K562 (cell line): Measurements from ENCODE around the gene PHPT1. TPM values are rescaled to one million over a fixed set of nuclear protein-coding genes. Genes with fewer than 3 reads are reported as not detected.
A peak's percentile ranks its signal among the peaks of the same experiment; 100 is the strongest.

Source experiments
- ATAC-seq: fragments of 200-7000 bp; cut with Tn5 transposase; 3 replicates; pipeline ENCODE4 v1.9.1; 2020; ENCODE audit warnings: moderate library complexity
- BruUV-seq: library from RNA; stranded (reverse); fragments of 400-500 nt; replicated peaks from 2 replicates; lab custom pipeline; 2021; lab: Mats Ljungman, UMichigan
- CTCF ChIA-PET: fragments of 300-600 bp; formaldehyde crosslinking; extraction: SDS; loops from one replicate; lab custom pipeline; 2021; ENCODE audit warnings: low intra/inter-chr PET ratio; lab: Yijun Ruan, JAX
- POLR2A ChIA-PET: fragments of 300-600, 350-650 bp; sonication (Branson Sonifier 250); formaldehyde crosslinking; extraction: SDS; loops from one replicate; lab custom pipeline; 2021; ENCODE audit warnings: antibody characterized with exemption, inconsistent platforms; lab: Yijun Ruan, JAX
- DNase-seq, 4 experiments: peaks; one replicate each; pipeline versions ENCODE4 v3.0.0 to v3.0.0-alpha.2; 2011 to 2018; ENCODE audit warnings: low spot score in 3 of 4, mixed read lengths in 3 of 4; ENCODE audit errors: extremely low read depth in 1 of 4
- FAIRE-seq: peaks from 2 replicates; lab custom pipeline; 2011; peaks lifted over from hg19 to GRCh38; lab: Jason Lieb, UNC
- H2AFZ ChIP-seq: 2 replicates; pipeline ENCODE4 v1.6.0; 2011; ENCODE audit warnings: low read depth, low read length, control low read depth, inconsistent platforms
- H3K27ac ChIP-seq: fragments of 200-600 bp; 3 replicates; pipeline ENCODE4 v1.8.0; 2011; ENCODE audit warnings: low read depth, mild to moderate bottlenecking, control low read depth, inconsistent platforms, low read length, moderate library complexity, mixed read lengths; ENCODE audit errors: extremely low read depth
- H3K27me3 ChIP-seq, 2 experiments: fragments of 300-600 bp in 1 of 2; 2 replicates in 1 of 2; 3 replicates in 1 of 2; pipeline versions ENCODE4 v1.6.0 to v1.8.0; 2011; ENCODE audit warnings: inconsistent platforms in 2 of 2, low read length in 2 of 2, mild to moderate bottlenecking in 1 of 2, mixed read lengths in 1 of 2, moderate library complexity in 1 of 2; ENCODE audit not compliant: control insufficient read depth in 2 of 2, insufficient read depth in 2 of 2
- H3K36me3 ChIP-seq: fragments of 300-600 bp; 3 replicates; pipeline ENCODE4 v1.8.0; 2011; ENCODE audit warnings: mild to moderate bottlenecking, low read length, inconsistent platforms; ENCODE audit not compliant: control insufficient read depth, insufficient read depth
- H3K4me1 ChIP-seq, 2 experiments: fragments of 200-600 bp in 1 of 2; replicated peaks in 1 of 2; 2 replicates in 1 of 2; 3 replicates in 1 of 2; pipeline versions ENCODE4 v1.5.1 to v1.8.0; 2011; ENCODE audit warnings: inconsistent platforms in 2 of 2, low read length in 2 of 2, mild to moderate bottlenecking in 1 of 2, mixed read lengths in 1 of 2, moderate library complexity in 1 of 2; ENCODE audit not compliant: control insufficient read depth in 2 of 2, insufficient read depth in 2 of 2
- H3K4me2 ChIP-seq: 2 replicates; pipeline ENCODE4 v1.6.1; 2011; ENCODE audit warnings: low read length, control low read depth, inconsistent platforms, mixed read lengths; ENCODE audit not compliant: insufficient read depth
- H3K4me3 ChIP-seq: fragments of 200-600 bp; sonication (generic), shearing (Covaris generic); 2 replicates; pipeline ENCODE4 v1.5.1; 2016; ENCODE audit warnings: control low read depth, inconsistent platforms
- H3K79me2 ChIP-seq: fragments of 200-600 bp; 3 replicates; pipeline ENCODE4 v1.8.0; 2011; ENCODE audit warnings: low read length, inconsistent platforms; ENCODE audit not compliant: control insufficient read depth, insufficient read depth
- H3K9ac ChIP-seq, 2 experiments: 2 replicates each; pipeline versions ENCODE4 v1.6.0 to v1.6.1; 2011; ENCODE audit warnings: low read depth in 2 of 2, low read length in 2 of 2, control low read depth in 1 of 2, inconsistent platforms in 1 of 2, mild to moderate bottlenecking in 1 of 2, mixed read lengths in 1 of 2; ENCODE audit not compliant: insufficient read depth in 1 of 2
- H3K9me1 ChIP-seq: one replicate; pipeline ENCODE4 v1.6.0; 2011; ENCODE audit warnings: inconsistent platforms, mild to moderate bottlenecking, low read length, moderate library complexity; ENCODE audit not compliant: control insufficient read depth, insufficient read depth
- H3K9me3 ChIP-seq: replicated peaks from 2 replicates; pipeline ENCODE4 v1.5.1; 2011; ENCODE audit warnings: low read depth, low read length, inconsistent platforms; ENCODE audit not compliant: control insufficient read depth, insufficient read depth
- H4K20me1 ChIP-seq: replicated peaks from 2 replicates; pipeline ENCODE4 v1.6.1; 2011; ENCODE audit warnings: low read length, inconsistent platforms, mixed read lengths; ENCODE audit not compliant: control insufficient read depth, insufficient read depth
- ARNT ChIP-seq, 2 experiments: fragments of 450-650 bp; IDR thresholded peaks; 2 replicates each; pipeline ENCODE4 v1.6.1; 2016; ENCODE audit warnings: mild to moderate bottlenecking in 1 of 2
- CAMTA2 ChIP-seq: fragments of 250-450 bp; sonication (Bioruptor Pico); conservative IDR thresholded peaks from 2 replicates; pipeline ENCODE4 v1.5.1; 2022
- HDAC2 ChIP-seq: fragments of 450-650 bp; IDR thresholded peaks from 2 replicates; pipeline ENCODE4 v1.6.1; 2016; ENCODE audit warnings: mild to moderate bottlenecking
- HMGN3 ChIP-seq: IDR thresholded peaks from 2 replicates; pipeline ENCODE4 v1.6.1; 2011; ENCODE audit warnings: borderline replicate concordance, low read depth, mild to moderate bottlenecking, mixed read lengths, low read length; ENCODE audit not compliant: insufficient read length; ENCODE audit errors: extremely low read depth
- NR0B1 ChIP-seq: fragments of 450-650 bp; IDR thresholded peaks from one replicate; pipeline ENCODE4 v1.6.1; 2018; ENCODE audit warnings: mild to moderate bottlenecking, moderate library complexity; ENCODE audit not compliant: partially characterized antibody
- NR3C1 ChIP-seq: sonication (generic); formaldehyde crosslinking; IDR thresholded peaks from 2 replicates; pipeline ENCODE4 v1.8.1; 2022; ENCODE audit warnings: missing genetic modification reagents
- POLR2G ChIP-seq: fragments of 200-400 bp; formaldehyde crosslinking; IDR thresholded peaks from 2 replicates; pipeline ENCODE4 v1.6.1; 2017; ENCODE audit warnings: low read depth, mild to moderate bottlenecking, antibody characterized with exemption, low read length, moderate library complexity
- RBFOX2 ChIP-seq: fragments of 200-400 bp; formaldehyde crosslinking; IDR thresholded peaks from 2 replicates; pipeline ENCODE4 v1.6.1; 2017; ENCODE audit warnings: low read depth, mild to moderate bottlenecking, low read length, moderate library complexity
- TFAP4 ChIP-seq: sonication (generic); formaldehyde crosslinking; IDR thresholded peaks from 2 replicates; pipeline ENCODE4 v1.8.0; 2022; ENCODE audit warnings: missing genetic modification reagents, mild to moderate bottlenecking, moderate library complexity, borderline replicate concordance
- TSHZ1 ChIP-seq: fragments of 250-450 bp; sonication (Bioruptor Pico); IDR thresholded peaks from 2 replicates; pipeline ENCODE4 v1.4.0; 2020; ENCODE audit warnings: mild to moderate bottlenecking, moderate library complexity
- ZNF133 ChIP-seq: fragments of 250-450 bp; sonication (Bioruptor Pico); IDR thresholded peaks from 2 replicates; pipeline ENCODE4 v1.4.0; 2020; ENCODE audit warnings: mild to moderate bottlenecking
- ZNF24 ChIP-seq: fragments of 450-650 bp; IDR thresholded peaks from 2 replicates; pipeline ENCODE4 v1.6.1; 2016
- ZNF41 ChIP-seq: fragments of 250-450 bp; sonication (Bioruptor Pico); conservative IDR thresholded peaks from 2 replicates; pipeline ENCODE4 v1.4.0; 2020; ENCODE audit warnings: mild to moderate bottlenecking
- WGBS: fragments of 100-300 bp; shearing (Covaris generic); methylation state at CpG from one replicate; pipeline ENCODE4 v1.1.6; 2016; ENCODE audit warnings: low coverage, mixed read lengths; ENCODE audit not compliant: insufficient coverage; ENCODE audit errors: missing lambda C conversion rate; 5-methylcytosine and 5-hydroxymethylcytosine counted together
- in situ Hi-C: fragments of 300-500 bp; cut with MboI; formaldehyde crosslinking; loops from 4 replicates; pipeline ENCODE4 v1.15.0; 2018; ENCODE audit warnings: inconsistent platforms, mixed read lengths
- intact Hi-C: fragments of 100-400 bp; cut with micrococcal nuclease; formaldehyde crosslinking; loops from 2 replicates; pipeline ENCODE4 v1.14.2; 2022
- polyA plus RNA-seq, 8 experiments: library from polyadenylated mRNA; depleted of rRNA in 4 of 8; stranded (reverse) in 5 of 8; unstranded in 3 of 8; fragments of >200 nt; fragmentation: Nextera tagmentation in 2 of 8; fragmentation: Illumina TruSeq in 1 of 8; extraction: Ambion mirVana in 2 of 8; extraction: Trizol in 1 of 8; gene quantifications; 2 replicates each; pipeline versions ENCODE4 v1.2.1 to v1.2.3, GENCODE V29; 2011 to 2014; ENCODE audit warnings: inconsistent platforms in 1 of 8, missing spikeins in 1 of 8
- total RNA-seq, 7 experiments: library from RNA; depleted of rRNA in 6 of 7; stranded (reverse); fragments of >200 nt in 6 of 7; fragmentation: Illumina TruSeq in 2 of 7; extraction: Trizol in 2 of 7; gene quantifications; 2 replicates each; pipeline versions ENCODE4 v1.2.1 to v1.2.3, GENCODE V29; 2011 to 2021; ENCODE audit warnings: low replicate concordance in 1 of 7

The PHPT1 gene
- total and polyA plus RNA-seq, 9 of the 15 experiments (the other 6 are each of a cell fraction or from before 2014, with no cell fraction given), result 20.9 to 166 (median 129) TPM

GRCh38 chr9:136852664-136853595 lies 3.7 kb downstream of the PHPT1 start:
- ATAC-seq (no peak), FAIRE-seq (no peak), DNase-seq (no peak)
- Histone ChIP-seq H3K79me2 (peaks cover 23% of the 10 kb centered on the region), H3K4me1 (peaks cover 9 to 89% of the 10 kb centered on the region in 2 experiments; a peak in 4 of 5 replicates), H3K9ac (peak overlapping the region in 1 of 2 experiments; percentile 54; a peak in 1 of 4 replicates), H3K9me1 (no peaks in the 10 kb centered on the region), H3K9me3 (no peaks in the 10 kb centered on the region), H3K36me3 (peaks cover 29% of the 10 kb centered on the region; the same call in 1 of the 3 replicates), H3K4me2 (no peak overlapping the region), H3K27ac (no peak overlapping the region), H3K4me3 (no peak overlapping the region), H3K27me3 (no peaks in the 10 kb centered on the region), H4K20me1 (0 out of 2 replicates have a peak, but pooled peaks cover 7% of the 10 kb centered on the region), H2AFZ (no peak overlapping the region)
- in situ Hi-C loops (no loop called here), intact Hi-C loops (no loop called here)
- TF ChIP-seq ZNF133 (CRISPR knock-in tag), result no peak
- TF ChIP-seq ZNF41 (CRISPR knock-in tag), result no peak
- peak; percentile 49 for TF ChIP-seq RBFOX2
- peak; percentile 54 for TF ChIP-seq POLR2G
- no peak for TF ChIP-seq NR3C1
- TF ChIP-seq TFAP4, result 0 out of 2 replicates have a peak, but pooled peaks have one; percentile 25
- TF ChIP-seq NR0B1, result no peak
- no peak for TF ChIP-seq TSHZ1
- no peak for TF ChIP-seq HDAC2
- no peak for TF ChIP-seq ZNF24
- no peak for TF ChIP-seq ARNT (IDR thresholded peaks at IDR 0.05)
- no peak for TF ChIP-seq CAMTA2 (CRISPR knock-in tag)
- peak; percentile 31 for TF ChIP-seq HMGN3
- ChIA-PET POLR2A (no interaction called here), CTCF (no interaction called here)
- WGBS, result 87% methylated on average over 20 of the region's 29 CpGs
- BruUV-seq, result no TSS peak
